MV-4-11 (cell line): Measurements from ENCODE around the gene LRRC74A.
A peak's percentile ranks its signal among the peaks of the same experiment; 100 is the strongest.
"Not testable (repeated sequence)": the region's sequence is repeated elsewhere in the genome, so short reads cannot be mapped to it uniquely, and the experiment has no call there.

Source experiments
- DNase-seq: peaks from one replicate; lab custom pipeline; 2025; lab: John Stamatoyannopoulos, UW

Gene LRRC74A

GRCh38 chr14:76891391-76891790 is 65.2 kb downstream of the LRRC74A start:
- no peak for DNase-seq

GRCh38 chr14:76894308-76894707 is 68.1 kb downstream of the LRRC74A start:
- no peak for DNase-seq

GRCh38 chr14:76898006-76898405 is 71.8 kb downstream of the LRRC74A start:
- not testable (repeated sequence) for DNase-seq

GRCh38 chr14:76900682-76901081 is 74.5 kb downstream of the LRRC74A start:
- no peak for DNase-seq

GRCh38 chr14:76901171-76902055 is 75.2 kb downstream of the LRRC74A start:
- no peak for DNase-seq

- DNase-seq = no peak
Observed at GRCh38 chr14:76902591-76902990, 76.4 kb downstream of the LRRC74A start.

GRCh38 chr14:76904100-76904739 is 78.0 kb downstream of the LRRC74A start:
- DNase-seq = no peak

GRCh38 chr14:76904740-76905569 is 78.7 kb downstream of the LRRC74A start:
- peak; percentile 96 for DNase-seq

GRCh38 chr14:76908834-76909233 is 82.6 kb downstream of the LRRC74A start:
- peak; percentile 96 for DNase-seq

- no peak for DNase-seq
Observed at GRCh38 chr14:76909266-76909665, 83.1 kb downstream of the LRRC74A start.

- no peak for DNase-seq
Observed at GRCh38 chr14:76910371-76910890, 84.2 kb downstream of the LRRC74A start.

- DNase-seq = no peak
Observed at GRCh38 chr14:76911473-76911872, 85.3 kb downstream of the LRRC74A start.

GRCh38 chr14:76914533-76915081 is 88.4 kb downstream of the LRRC74A start:
- DNase-seq = not testable (repeated sequence)

- no peak for DNase-seq
Observed at GRCh38 chr14:76916040-76916715, 90.0 kb downstream of the LRRC74A start.

- DNase-seq = no peak
Observed at GRCh38 chr14:76917158-76917596, 91.0 kb downstream of the LRRC74A start.

- no peak for DNase-seq
Observed at GRCh38 chr14:76917745-76918255, 91.6 kb downstream of the LRRC74A start.

GRCh38 chr14:76918256-76918781 is 92.1 kb downstream of the LRRC74A start:
- peak; percentile 50 for DNase-seq

GRCh38 chr14:76918782-76919394 is 92.7 kb downstream of the LRRC74A start:
- peak; percentile 60 for DNase-seq
